ENCODE measurements around the gene ATG9A.

ATG9A gene

DNA sequence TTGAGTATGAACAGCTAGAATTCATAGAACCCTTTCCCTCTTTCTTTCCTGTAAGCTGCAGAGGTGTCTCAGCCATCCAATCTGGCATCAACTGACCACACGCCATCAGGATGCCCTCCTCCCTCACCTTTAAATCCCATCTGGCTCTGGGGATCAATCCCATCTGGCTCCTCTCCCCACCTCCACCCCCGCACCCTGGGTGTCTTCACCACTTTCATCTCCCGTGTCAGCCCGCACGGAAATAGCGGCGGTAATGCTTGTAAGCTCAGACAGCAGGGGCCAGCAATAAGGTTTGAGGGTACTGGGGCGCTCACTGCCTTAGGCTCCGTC is 23.1 kb upstream of the ATG9A start:
- no peak for DNase-seq (ENCODE audit: low read depth in 2 of 2)

DNA sequence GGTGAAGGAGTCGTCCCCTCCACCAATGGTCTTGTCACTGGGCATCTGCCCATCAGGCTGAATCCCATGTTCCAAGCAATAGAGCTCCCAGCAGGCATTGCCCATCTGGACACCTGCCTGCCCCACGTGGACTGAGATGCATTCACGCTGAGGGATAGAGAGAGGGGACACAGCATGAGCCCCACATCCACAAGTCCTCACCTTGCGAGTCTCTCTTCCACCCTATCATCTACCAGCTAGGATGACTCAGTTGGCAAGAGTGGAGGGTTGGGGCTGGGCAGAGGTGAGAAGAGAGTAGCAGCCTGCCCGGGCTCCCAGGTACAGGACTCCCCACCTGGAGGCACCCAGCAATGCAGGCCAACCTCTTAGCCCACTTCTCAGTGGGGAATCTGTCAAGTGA is 22.6 kb upstream of the ATG9A start:
- DNase-seq (ENCODE audit: low read depth in 2 of 2) = no peak

DNA sequence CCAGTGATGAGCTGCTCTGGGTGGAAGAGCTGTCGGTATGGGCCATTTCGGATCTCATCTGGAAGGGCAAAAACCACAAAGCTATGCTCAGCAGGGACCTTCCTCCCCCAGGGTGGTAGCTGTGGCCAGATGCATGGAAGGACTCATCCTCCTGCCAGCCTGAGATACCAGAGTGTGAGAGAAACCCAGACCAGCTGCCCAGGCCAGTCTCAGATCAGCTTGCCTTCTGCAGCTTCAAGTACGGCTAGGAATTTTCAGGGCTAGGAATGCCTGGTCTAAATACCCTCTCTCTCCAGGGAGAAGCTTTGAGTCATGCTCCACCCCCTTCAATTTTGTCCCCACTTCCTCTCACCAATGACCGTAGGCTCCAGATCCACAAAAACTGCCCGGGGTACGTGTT is 22.2 kb upstream of the ATG9A start:
- no peak for DNase-seq (ENCODE audit: low read depth in 2 of 2)

DNA sequence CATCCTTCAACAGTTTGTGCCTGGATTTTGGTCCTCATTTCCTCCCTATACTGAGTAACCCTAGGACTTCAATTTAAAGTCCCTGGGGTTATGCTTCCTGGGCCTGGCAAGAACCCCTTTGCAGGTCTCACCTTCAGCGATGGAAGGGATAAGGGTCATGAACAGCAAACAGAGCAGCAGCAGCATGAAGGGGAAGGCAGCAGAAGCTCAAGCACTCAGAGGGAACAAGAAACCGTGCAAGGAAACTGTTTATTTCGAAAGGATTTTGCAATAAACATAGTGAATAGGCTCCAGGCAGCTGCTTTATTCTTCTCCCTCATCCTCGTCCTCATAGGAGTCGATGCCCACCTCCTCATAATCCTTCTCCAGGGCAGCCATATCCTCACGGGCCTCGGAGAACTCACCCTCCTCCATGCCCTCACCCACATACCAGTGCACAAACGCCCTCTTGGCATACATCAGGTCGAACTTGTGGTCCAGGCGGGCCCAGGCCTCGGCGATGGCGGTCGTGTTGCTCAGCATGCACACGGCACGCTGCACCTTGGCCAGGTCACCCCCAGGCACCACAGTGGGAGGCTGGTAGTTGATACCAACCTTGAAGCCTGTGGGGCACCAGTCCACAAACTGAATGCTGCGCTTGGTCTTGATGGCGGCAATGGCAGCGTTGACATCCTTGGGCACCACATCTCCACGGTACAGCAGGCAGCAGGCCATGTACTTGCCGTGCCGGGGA is 20.8 kb upstream of the ATG9A start:
- no peak for DNase-seq (ENCODE audit: low read depth in 2 of 2)

DNA sequence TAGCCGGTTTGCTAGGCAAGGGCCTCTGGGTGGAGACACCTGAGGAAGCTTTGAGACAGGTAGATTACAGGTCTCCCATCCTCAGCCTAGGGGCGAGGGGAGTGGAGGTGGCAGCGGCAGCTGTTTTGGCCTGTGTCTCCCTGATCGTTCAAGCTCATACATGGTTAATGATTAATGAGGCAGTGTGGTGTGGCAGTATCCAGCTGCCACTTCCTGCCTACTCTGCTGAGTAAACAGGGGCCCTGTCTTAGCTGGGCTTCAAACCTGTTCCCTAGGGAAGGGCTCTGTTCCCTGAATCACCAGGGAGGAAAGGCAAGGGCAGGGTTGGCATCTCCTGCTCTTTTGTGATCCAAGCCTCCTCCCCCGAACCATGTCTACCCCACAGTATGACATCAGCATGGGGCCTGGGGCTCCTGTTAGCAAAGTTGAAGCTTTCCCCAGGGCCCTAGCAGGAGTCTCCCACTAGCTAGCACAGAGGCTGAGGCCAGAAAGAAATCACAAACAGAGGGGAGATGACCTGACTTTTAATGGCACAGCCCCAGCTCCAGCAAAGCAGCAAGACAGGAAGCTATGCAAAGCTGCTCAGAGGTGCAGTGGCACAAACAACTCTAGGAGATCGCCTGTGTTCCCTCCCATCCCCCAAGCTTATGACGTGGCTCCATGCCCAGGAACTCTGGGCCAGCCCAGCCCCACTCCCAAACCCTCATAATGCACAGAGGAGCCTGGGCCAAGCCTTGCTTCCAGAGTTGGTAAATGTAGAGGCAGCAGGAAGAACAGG is 20.0 kb upstream of the ATG9A start:
- DNase-seq (ENCODE audit: low read depth in 2 of 2) = peak; percentile 49 to 53

DNA sequence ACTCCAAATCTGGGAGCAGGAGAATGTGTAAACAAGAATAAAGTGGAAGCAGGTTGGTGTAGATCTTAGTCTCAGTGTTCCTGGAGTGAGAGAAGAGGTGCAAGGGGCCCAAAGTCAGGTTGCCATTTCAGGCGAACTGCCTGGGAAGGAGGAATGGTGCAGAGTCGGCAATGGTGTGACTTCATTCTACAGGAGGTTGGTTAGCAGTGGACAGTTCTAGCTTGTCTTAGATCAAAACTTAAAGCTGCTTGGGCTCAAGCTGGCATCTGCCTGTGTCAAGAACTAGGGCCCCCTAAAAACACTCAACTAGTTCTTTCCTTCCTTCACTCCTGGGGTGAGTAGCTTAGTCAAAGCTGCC is 19.4 kb upstream of the ATG9A start:
- no peak for DNase-seq (ENCODE audit: low read depth in 2 of 2)

DNA sequence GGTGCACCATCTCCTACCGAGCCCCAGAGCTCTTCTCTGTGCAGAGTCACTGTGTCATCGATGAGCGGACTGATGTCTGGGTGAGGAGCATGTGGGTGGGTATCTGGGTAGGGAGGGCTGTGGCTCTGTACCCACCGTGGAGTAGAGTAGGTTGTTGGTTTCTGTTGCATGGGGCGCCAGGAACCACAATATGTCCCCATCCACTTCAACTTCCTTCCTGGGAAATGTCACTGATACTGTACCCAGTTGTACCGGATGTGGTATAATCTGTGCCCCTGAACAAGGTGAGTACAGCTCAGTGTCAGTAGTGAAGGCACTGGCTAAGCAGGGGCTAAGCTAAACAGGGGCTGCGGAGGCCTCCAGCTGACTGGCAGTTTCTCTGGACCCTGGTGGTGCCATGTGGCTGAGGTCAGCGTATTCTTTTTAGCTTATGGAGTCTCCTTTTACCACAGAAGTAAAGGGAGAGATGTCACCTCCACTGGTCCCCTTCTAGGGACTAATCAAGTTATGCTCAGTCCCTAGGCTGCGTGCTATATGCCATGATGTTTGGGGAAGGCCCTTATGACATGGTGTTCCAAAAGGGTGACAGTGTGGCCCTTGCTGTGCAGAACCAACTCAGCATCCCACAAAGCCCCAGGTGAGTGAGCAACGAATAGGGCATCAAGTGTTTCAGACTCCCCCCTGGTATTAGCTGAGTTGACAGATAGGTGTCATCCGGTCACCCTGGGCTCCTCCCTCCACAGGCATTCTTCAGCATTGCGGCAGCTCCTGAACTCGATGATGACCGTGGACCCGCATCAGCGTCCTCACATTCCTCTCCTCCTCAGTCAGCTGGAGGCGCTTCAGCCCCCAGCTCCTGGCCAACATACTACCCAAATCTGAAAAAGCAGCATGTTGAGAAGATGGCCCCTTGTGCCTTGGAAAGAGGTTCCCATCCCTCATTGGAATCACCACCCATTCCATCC is 18.5 kb upstream of the ATG9A start:
- DNase-seq (ENCODE audit: low read depth in 2 of 2) = no peak

DNA sequence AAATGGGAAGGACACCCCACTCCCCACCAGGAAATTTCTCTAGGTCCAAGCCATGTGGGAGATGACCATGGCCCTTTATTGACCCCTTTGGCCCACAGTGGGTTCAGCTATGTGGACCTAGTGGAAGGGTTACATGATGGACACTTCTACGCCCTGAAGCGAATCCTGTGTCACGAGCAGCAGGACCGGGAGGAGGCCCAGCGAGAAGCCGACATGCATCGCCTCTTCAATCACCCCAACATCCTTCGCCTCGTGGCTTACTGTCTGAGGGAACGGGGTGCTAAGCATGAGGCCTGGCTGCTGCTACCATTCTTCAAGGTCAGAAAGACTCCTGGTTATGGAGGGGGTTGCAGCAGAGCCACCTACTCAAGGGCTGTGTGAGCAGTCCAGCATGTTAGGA is 17.1 kb upstream of the ATG9A start:
- DNase-seq (ENCODE audit: low read depth in 2 of 2) = no peak

DNA sequence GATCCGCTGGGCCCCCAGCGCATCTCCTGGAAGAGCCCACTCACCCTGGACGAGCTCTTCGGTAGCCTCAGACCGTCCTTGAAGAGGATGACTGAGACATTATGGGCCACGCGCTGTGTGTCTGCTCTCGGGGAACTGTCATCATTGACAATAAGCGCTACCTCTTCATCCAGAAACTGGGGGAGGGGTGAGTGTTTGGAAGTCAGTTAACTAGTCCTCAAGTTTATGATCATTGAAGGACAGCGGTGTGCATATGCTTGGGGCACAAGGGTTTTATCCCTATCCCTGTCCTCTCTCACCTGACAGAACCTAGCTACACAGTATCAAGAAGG is 16.4 kb upstream of the ATG9A start:
- DNase-seq (ENCODE audit: low read depth in 2 of 2) = no peak

DNA sequence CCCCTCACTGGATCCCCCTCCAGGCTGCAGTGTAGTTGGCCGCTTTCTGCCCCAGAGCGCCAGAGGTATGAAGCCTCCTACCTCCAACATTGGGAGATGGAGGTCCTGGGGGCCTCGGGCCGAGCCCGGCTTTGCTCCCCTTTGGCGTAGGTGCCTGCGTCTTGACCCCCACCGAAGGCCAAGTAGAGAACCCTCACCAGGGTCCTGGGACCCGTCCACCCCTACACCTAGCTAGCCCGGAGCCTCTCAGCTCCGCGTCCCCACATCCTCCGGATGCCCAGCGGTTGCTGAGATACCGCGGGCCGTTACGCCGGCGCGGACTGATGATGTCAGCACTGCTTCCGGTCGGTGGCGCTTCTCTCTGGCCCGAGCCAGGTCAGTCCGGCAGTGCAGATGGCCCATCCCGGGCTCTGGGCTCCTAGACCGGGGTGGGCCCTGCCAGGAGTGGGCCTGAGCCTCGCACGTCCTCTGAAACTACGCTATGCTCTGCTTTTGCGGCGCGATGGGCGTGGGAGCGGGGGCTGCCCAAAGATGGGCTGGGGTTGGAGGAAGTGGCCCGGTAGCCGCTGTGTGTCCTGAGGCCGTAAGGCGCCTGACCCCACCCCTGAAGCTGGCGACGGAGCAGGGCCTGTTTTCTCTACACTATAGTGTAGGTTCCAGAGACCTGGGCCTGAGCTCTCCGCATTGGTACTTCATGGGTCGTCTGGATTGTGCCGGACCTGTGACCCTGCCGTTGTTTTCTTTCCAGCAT is 15.9 kb upstream of the ATG9A start, which contains the start of the genes GLB1L and STK16:
Gene GLB1L, minus strand, starts transcription at position 297 of the 751 bp plus-strand sequence. CDS start 1,871 bp downstream, outside the sequence.
Gene STK16, plus strand, starts transcription at position 332 of the 751 bp plus-strand sequence. CDS start 521 bp downstream, outside the sequence.
- peak; percentile 73 to 74 for DNase-seq (ENCODE audit: low read depth in 2 of 2)

DNA sequence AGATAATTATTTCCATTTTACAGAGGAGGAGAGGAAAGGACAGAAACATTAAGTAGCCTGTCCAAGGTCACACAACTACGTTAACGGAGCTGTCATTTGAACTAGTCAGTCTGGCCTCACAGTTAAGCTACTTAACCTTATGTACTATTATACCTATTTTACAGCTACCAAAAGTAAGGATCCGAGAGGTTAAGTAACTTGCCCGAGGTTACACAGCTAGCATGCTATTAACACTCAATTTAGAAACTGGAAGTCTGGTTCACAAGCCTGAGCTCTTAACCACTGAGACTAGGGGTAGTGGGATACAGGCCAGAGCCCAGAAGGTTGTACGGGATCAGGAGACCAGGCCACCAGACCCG is 15.3 kb upstream of the ATG9A start:
- DNase-seq (ENCODE audit: low read depth in 2 of 2) = no peak

DNA sequence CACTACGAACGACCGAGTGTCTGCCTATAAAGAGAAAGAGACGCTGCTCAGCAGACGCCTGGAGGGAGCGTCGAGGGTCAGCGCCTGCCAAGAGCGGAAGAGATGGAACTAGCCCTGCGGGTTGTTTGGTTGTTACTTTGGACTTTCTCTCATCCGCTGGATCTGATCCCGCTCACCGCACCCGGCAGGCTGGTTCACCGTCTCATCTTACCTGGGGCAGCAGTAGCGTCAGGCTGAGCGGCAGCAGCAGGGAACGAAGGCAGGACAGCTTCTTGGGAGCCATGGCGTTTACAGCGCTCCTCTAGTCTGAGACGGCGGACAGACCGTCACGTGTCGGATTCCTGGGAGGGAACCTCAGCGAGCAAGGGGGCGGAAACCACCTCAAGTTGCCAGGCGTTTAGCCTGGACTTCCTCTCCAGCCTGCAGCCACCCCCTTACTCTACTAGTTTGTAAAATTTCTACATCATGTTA is 13.9 kb upstream of the ATG9A start:
- no peak for DNase-seq (ENCODE audit: low read depth in 2 of 2)

DNA sequence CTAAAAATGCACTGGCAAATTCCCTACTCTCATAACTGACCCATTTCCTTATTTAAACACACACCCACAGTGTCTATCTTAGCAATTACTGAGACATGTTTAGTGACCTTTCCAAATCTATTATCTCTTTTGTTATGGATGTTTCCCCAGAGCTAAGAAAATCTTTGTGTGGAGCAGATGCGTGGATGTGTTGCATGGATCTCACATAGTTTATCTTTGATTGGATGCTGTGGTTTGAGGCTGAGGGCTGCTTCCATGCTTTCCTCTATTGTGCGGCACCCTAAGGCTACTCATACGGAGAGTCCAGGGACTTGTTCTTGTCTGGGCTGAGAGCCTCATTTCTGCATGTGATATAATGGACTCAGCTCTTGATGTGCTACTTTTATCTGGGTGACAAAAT is 4.9 kb upstream of the ATG9A start:
- no peak for DNase-seq (ENCODE audit: low read depth in 2 of 2)

DNA sequence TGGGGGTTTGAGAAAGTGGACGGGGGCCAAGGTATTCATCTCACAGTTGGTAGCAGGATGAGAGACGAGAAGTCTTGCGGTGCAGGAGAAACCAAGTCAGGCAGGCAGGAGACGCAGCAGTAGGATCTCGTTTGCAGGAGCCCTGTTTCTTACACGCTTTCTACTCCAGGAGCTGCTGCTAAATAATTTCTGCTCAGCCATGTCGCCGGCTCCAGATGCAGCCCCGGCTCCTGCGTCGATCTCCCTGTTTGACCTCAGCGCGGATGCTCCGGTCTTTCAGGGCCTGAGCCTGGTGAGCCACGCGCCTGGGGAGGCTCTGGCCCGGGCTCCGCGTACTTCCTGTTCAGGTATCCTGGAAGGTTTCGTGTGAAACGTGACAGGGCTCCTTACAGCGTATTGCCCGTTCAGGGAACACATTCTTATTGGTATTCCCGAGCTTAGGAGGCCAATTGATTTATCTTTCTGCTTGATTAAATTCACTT is 664 bp upstream of the ATG9A start:
- no peak for DNase-seq (ENCODE audit: low read depth in 2 of 2)

DNA sequence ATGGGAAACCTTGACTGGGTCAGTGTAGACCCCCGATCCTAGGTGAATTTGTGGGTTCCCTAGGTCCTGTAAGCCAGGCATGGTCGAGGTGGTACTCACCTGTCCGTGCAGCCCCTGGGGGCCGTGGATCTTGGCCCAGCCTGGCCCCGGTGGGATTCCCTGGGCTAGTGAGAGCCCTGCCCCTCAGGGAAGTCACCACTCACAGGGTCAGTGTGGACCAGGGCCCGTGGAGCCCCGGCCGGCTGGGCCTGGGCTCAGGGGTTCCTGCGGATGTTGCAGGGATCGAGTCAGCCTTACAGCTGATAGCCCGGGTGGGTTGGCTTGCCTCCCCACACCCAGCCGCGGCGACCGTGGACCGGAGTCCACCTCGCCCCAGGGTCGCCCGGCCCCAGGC is 528 bp downstream of the ATG9A start:
- DNase-seq (ENCODE audit: low read depth in 2 of 2) = no peak

DNA sequence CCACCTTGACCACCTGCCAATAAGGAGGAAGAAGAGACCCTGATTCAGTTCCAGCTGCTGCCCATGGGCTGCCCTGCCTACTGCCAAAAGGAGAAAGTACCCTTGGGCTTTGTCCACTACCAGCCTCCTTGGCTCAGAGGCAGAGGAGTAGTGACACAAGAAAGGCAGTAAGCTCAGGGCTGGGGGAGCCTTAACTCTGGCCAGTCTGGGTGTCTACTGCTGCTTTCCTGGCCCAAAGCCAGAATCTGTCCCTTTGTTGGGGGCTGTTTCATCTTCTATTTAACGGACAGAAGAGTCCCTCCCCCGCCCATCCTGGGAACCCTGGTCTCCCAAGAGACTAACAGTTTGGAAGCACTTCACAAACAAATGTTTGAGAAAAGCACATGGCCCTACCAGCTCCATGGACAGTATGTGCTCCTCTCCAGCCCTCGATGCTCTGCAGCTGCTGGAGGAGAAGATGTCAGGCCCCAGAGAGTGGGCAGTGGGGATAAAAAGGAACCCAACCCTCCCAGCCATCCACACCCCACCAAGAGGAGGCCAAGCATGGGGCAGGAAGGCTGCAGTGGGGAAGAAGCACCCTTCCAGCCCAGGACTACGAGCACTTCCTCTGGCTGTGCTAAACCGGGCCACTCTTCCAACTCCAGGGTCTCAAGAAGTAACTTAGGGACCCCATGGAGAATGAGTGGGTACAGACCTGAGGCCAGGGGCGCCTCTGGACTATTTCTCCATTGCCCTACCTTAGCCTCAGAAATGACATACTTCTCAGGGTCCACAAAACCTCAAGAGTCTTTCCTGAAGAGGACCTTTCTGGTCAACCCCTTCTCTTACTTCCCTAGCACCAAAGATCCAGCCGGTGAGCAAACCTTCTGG is 1.2 kb downstream of the ATG9A start:
- DNase-seq (ENCODE audit: low read depth in 2 of 2) = no peak

DNA sequence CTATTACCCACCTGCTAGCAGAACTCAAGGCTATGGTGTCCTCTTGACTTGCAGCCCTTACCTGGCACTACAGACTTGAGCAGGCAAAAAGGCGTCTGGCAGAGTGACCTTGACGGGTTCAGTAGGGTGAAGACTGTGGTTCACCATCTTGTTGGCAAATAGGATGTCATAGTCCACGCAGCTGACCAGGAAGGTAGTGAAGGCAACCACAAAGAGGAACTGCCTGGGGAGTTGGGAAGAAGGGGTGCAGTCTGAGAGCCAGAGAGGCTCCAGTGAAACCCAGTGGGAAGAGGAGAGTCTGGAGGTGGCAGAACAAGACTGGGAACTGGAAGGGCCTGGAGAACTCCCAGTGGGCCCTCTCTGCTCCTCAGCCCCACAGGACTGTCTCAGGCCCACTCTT is 4.1 kb downstream of the ATG9A start:
- no peak for DNase-seq (ENCODE audit: low read depth in 2 of 2)

DNA sequence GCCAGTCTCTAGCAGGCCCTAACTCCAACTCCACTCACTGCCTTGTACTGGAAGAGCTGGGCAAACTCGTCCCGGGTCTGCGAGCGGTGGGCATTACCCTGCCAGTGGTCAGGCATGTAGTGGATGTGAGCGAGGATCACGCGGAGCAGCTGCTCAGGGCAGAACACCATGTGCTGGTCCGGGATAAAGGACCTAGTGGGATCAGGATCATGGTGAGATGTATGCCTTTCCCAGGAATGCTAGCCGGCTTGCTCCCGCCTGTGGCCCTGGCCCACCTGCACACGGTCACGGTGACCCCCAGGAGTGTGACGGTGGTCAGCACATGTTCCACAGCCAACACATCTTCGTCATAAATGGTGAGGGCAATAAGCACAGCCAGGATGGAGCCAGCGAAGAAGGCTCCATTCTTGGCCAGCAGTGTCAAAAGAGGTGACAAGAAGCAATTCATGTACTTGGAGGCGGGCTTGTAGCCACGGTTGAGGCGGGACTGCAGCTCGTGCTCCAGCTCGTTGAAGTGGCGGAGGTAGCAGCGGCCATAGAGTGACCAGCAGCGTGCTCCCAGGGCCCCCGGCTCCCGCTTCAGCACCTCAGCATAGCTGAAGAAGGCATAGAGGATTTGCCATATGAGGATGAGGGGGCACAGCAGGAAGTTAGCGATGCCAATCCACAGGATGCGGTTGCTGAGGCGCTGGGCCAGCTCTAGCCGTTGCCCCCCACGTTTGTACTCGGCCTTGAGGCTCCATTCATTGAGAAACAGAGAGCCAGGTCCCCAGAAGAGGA is 5.4 kb downstream of the ATG9A start:
- no peak for DNase-seq (ENCODE audit: low read depth in 2 of 2)

DNA sequence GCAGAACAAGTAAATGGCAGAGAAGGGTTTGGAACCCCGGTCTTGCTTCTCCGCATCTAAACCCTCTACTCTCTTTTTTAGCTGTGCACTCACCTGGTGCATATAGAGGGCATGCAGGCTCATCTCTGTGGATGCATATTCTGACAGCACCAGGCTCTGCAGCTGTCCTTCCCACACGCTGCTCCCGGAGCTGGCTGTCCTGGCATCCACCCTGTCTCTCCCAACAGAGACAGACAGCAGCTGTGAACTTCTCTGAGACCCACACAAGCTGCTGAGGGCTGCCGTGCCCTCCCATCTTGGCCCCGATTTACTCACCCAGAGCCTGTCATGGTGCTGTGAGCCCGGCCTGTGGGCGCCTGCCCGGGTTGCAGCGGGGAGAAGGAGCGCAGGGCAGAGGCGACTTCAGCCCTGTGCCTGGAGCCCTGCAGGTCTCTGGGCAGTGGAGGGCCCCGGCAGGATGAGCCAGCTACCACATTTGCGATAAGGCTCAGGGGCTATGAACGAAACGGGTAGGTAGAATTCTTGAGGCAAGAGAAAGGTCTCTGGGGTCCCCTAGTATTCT is 7.4 kb downstream of the ATG9A start:
- no peak for DNase-seq (ENCODE audit: low read depth in 2 of 2)

Data from fibroblast of skin of left quadriceps (primary cell).